Thymus (tissue), 11 donors: Measurements from ENCODE around the gene C16orf90. TPM values are rescaled to one million over a fixed set of nuclear protein-coding genes. Genes with fewer than 3 reads are reported as not detected.
"Not testable (repeated sequence)": the region's sequence is repeated elsewhere in the genome, so short reads cannot be mapped to it uniquely, and the experiment has no call there.

ENCODE experiments used
- DNase-seq, 9 donors: peaks; one replicate each; pipeline ENCODE4 v3.0.0-alpha.2; 2013; ENCODE audit warnings: low spot score in 9 of 9, low read depth in 6 of 9, missing footprints in 1 of 9
- H3K27ac ChIP-seq, 2 donors: one replicate each; pipeline ENCODE4 v1.5.1; 2013; ENCODE audit warnings: control low read depth in 1 of 2, low read depth in 1 of 2, low read length in 1 of 2, mild to moderate bottlenecking in 1 of 2, moderate library complexity in 1 of 2
- H3K27me3 ChIP-seq, 2 donors: one replicate each; pipeline ENCODE4 v1.5.1; 2013; ENCODE audit warnings: low read length in 1 of 2; ENCODE audit not compliant: control insufficient read depth in 2 of 2, insufficient read depth in 1 of 2
- H3K36me3 ChIP-seq, 2 donors: one replicate each; pipeline ENCODE4 v1.5.1; 2013; ENCODE audit warnings: low read length in 1 of 2, mild to moderate bottlenecking in 1 of 2, moderate library complexity in 1 of 2; ENCODE audit not compliant: control insufficient read depth in 2 of 2, insufficient read depth in 2 of 2
- H3K4me1 ChIP-seq, 2 donors: one replicate each; pipeline ENCODE4 v1.5.1; 2013; ENCODE audit warnings: low read length in 2 of 2; ENCODE audit not compliant: control insufficient read depth in 2 of 2, insufficient read depth in 2 of 2
- H3K4me3 ChIP-seq, 2 donors: one replicate each; pipeline ENCODE4 v1.5.1; 2013; ENCODE audit warnings: low read length in 2 of 2, control low read depth in 1 of 2, mild to moderate bottlenecking in 1 of 2
- H3K9me3 ChIP-seq, 2 donors: one replicate each; pipeline ENCODE4 v1.5.1; 2013; ENCODE audit warnings: low read length in 1 of 2, mild to moderate bottlenecking in 1 of 2; ENCODE audit not compliant: control insufficient read depth in 2 of 2, insufficient read depth in 1 of 2
- WGBS: extraction: QIAGEN DNeasy Blood & Tissue Kit; methylation state at CpG from one replicate; pipeline ENCODE4 v1.1.7; 2013; 5-methylcytosine and 5-hydroxymethylcytosine counted together
- polyA plus RNA-seq: library from polyadenylated mRNA; stranded (reverse); fragments of 200-250 nt; gene quantifications from one replicate; pipeline ENCODE4 v1.2.3, GENCODE V29; 2013
- total RNA-seq: library from RNA; stranded (reverse); fragments of 120-200 nt; gene quantifications from one replicate; pipeline ENCODE4 v1.2.4, GENCODE V29; 2013
- donor health status: healthy.

Gene C16orf90
- total and polyA plus RNA-seq, 2 donors = not detected

DNA sequence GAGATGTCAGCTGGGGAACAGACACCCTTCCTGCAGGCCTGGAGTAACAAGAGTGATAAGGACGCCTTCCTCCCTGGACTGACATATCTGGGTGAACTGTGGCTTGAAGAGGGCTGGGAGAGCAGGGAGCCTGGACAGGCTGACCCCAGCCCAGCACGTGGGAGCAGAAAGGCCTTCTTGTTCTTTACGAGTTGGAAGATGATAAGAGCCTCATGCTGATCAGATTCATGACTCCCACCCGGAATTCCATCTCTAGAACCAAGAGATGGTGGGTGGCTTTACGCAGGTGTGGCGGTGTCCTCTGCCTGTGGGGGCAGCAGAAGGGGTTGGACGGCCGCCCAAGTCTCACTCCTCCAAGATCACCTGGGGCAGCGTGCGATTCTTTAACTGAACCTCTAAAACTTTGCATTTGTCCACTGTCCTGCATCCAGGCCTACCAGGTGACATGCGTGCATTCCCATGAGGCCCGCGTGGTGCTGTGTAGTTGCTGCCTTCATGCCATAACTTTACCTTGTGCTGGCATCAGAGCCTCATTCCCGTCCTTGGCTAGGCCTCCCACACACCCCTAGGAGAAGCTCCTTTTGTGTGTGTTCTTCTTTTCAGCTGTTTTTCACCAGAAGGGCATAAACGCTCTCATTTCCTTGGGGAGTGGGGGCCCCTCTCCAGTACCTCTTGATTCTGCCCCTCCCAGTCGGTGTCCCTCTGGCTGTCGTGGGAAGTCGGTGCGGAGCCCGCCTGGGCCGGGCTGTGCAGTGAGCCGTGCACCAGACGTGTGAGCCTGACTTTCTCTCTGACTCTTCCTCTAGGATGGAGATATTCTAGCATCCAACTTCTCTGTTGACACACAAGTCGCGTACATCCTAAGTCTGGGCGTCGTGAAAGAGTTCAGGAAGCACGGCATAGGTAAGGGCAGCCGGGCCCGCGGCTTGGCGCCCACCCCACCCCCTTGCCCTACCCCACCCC, 13.3 kb downstream of the C16orf90 start:
- WGBS = 98% methylated on average over 32 of the region's 32 CpGs
- Histone ChIP-seq H3K27me3 (no peaks in the 10 kb centered on the region), H3K4me1 (no peaks in the 10 kb centered on the region), H3K36me3 (peaks cover 63 to 81% of the 10 kb centered on the region in 2 donors), H3K27ac (no peak overlapping the region), H3K4me3 (no peak overlapping the region), H3K9me3 (no peaks in the 10 kb centered on the region)
- no peak for DNase-seq

DNA sequence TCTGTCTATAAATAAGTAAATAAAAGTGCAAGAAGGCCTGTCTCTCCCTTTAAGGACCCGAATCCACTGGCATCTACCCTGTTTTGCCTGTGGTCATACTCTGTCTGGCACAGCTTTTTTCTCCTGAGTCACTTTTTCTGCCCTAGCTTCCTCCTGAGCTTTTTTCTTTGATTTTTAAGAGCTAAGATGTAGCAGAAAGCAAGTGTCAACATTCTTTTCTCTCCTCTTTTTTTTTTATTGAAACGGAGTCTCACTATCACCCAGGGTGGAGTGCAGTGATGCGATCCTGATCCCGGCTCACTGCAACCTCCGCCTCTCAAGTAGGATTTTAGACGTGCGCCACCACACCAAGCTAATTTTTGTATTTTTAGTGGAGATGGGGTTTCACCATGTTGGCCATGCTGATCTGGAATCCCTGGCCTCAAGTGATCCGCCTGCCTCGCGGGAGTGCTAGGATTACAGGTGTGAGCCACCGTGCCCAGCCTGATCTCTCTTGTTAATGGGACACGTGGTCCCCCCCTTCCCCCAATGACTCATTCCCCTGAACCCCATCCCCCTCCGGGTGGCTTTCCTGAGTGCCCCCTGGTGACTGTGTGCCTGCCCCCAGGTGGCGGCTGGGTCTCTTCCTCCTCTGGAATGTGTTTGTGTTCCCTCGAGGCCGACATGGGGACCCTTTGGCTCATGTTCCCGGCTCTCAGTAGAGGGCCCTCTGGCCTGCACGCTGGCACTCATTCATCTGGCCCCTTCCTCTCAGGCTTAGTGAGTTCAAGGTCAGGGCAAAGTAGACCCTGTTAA, 14.2 kb downstream of the C16orf90 start:
- no peak overlapping the region for H3K27ac ChIP-seq
- H3K4me1 ChIP-seq = no peaks in the 10 kb centered on the region
- WGBS = 91% methylated on average over 18 of the region's 18 CpGs
- no peak for DNase-seq
- no peaks in the 10 kb centered on the region for H3K27me3 ChIP-seq
- H3K4me3 ChIP-seq = no peak overlapping the region
- H3K9me3 ChIP-seq = no peaks in the 10 kb centered on the region
- H3K36me3 ChIP-seq = peaks cover 62 to 75% of the 10 kb centered on the region in 2 donors

DNA sequence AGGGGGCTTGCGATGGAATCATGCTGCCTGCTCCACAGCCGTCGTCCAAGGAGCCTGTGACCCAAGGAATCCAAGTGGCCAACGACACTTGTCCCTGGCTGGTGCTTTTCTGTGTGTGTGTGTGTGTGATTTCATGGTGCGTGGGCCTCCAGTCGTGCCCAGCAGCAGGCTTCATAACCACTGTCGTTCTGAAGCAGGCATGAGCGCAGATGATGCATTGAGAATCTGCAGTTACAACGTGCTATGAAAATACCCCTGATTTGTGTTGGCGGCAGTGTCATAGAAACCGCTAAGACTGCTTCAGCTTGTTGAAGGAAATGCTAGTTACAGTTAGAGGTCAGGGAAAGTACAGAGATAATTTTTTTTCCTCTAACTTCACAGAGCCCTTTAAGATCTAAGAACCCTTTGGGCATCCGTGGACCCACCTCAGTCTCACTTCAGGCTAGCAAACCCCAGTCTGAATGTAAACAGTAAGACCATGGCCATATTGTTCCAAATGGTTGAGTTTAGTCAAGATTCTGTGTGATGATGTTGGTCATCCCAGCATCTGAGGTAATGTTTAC, 15.6 kb downstream of the C16orf90 start:
- no peak for DNase-seq
- no peak overlapping the region for H3K27ac ChIP-seq
- H3K9me3 ChIP-seq = no peaks in the 10 kb centered on the region
- H3K36me3 ChIP-seq = peaks cover 52 to 69% of the 10 kb centered on the region in 2 donors
- H3K27me3 ChIP-seq = no peaks in the 10 kb centered on the region
- 93% methylated on average over 12 of the region's 12 CpGs for WGBS
- no peaks in the 10 kb centered on the region for H3K4me1 ChIP-seq
- no peak overlapping the region for H3K4me3 ChIP-seq

DNA sequence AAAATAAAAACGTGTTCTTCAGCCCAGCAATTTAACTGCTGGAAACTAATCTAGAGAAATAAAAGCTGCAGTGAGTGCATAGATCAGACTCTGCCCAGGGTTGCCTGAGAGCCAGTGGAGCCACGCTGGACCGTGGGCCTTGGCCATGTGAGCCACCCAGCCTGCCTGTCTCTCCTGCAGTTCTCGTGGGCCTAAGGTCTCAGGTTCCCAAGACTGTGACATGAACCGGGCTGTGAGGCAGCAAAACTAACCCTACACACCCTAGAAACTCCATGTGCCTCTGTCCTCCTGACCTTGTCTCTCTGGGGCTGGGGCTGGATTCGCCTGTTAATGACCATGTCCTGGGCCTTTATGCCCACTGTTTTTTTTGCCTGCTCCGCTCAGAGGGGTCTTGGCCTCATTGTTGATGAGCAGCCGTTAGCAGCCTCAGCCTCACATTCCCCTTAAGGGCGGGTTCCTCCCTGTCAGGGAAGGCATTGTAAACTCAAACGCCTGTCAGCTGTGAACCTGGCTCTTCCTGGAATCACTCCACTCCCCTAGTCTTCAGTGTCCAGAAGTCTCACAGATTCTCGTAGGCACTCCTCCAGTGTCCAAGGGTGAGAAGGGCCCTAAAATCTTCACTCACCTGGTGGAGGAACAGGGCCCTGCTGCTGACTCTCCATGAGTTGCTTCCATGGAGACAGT, 16.9 kb downstream of the C16orf90 start:
- Histone ChIP-seq H3K36me3 (peaks cover 39 to 55% of the 10 kb centered on the region in 2 donors), H3K27me3 (no peaks in the 10 kb centered on the region)

DNA sequence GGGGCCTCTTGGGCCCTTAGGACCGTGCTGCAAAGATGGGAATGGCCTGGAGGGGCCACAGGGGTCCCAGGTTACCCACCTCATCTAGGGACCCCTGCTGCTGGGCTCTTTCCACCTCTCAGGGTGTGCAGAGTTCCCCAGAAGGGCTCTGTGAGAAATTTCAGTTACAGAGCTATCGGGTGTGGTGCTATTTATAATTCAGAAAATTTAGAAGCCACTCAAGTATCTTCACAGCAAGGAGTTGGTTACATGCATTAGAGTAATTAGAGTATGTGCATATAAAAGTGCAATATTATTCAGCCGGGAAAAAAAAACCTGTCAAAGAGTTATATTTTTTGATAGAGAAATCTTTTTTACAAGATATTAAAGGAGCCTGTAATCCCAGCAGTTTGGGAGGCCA, 18.9 kb downstream of the C16orf90 start:
- 98% methylated on average over 3 of the region's 3 CpGs for WGBS
- H3K4me3 ChIP-seq = no peak overlapping the region
- peaks cover 19 to 40% of the 10 kb centered on the region in 2 donors for H3K36me3 ChIP-seq
- H3K27me3 ChIP-seq = no peaks in the 10 kb centered on the region
- DNase-seq = no peak
- no peaks in the 10 kb centered on the region for H3K9me3 ChIP-seq
- no peak overlapping the region for H3K27ac ChIP-seq
- H3K4me1 ChIP-seq = no peaks in the 10 kb centered on the region

More for the DNA sequence above, 16.9 kb downstream of the C16orf90 start:
- no peaks in the 10 kb centered on the region for H3K4me1 ChIP-seq
- no peak for DNase-seq
- WGBS = 93% methylated on average over 11 of the region's 11 CpGs
- no peak overlapping the region for H3K4me3 ChIP-seq
- no peak overlapping the region for H3K27ac ChIP-seq
- no peaks in the 10 kb centered on the region for H3K9me3 ChIP-seq

DNA sequence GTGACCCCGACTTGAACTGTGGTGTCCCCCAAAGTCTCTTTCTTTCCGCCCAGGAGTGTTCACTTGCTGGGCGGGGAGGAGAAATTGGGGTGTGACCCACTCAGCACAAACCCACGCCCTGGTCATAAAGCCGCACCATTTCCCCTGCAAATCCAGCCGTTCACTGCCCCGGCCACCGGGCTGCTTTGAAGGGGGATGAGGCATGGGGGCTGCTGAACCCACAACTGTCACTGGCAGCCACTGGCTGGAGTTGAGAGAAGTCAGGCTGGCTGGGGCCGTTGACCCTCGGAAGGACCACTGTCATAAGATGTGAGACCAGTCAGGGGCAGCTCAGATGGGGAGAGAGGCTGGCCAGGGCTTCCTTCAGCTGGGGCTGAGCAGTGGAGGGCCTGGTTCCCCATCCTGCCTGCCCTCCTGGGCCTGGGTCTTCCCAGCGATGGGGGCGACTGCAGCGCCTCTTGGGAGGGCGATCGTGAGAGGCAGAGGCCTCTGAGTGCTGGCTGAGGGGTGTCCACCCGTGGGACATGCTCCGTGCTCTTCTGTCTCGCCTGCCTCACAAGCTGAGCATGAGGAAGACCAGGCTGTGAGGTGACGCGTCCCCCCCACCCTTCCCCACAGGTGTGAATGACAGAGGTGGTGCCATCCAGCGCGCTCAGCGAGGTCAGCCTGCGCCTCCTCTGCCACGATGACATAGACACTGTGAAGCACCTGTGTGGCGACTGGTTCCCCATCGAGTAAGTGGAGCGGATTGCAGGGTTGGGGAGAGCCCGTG, 19.5 kb downstream of the C16orf90 start:
- H3K27ac ChIP-seq = no peak overlapping the region
- H3K27me3 ChIP-seq = no peaks in the 10 kb centered on the region
- no peaks in the 10 kb centered on the region for H3K4me1 ChIP-seq
- WGBS = 96% methylated on average over 29 of the region's 29 CpGs
- H3K36me3 ChIP-seq = peaks cover 18 to 37% of the 10 kb centered on the region in 2 donors
- no peak for DNase-seq
- no peak overlapping the region for H3K4me3 ChIP-seq
- H3K9me3 ChIP-seq = no peaks in the 10 kb centered on the region

DNA sequence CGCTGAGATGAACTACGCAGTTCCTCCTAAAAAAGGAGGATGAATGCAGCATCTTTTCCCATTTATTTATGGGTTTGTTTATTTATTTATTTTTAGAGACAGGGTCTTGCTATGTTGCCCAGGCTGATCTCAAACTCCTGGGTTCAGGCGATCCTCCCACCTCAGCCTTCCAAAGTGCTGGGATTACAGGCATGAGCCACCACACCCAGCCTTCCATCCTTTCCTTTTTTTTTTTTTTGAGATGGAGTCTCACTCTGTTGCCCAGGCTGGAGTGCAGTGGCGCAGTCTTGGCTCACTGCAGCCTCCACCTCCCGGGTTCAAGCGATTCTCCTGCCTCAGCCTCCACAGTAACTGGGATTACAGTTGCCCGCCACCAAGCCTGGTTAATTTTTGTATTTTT, 20.4 kb downstream of the C16orf90 start:
- H3K27me3 ChIP-seq, H3K9me3 ChIP-seq, H3K4me3 ChIP-seq, H3K27ac ChIP-seq, DNase-seq, H3K4me1 ChIP-seq: not testable (repeated sequence)
- peaks cover 22 to 35% of the 10 kb centered on the region in 2 donors for H3K36me3 ChIP-seq
- 98% methylated on average over 7 of the region's 7 CpGs for WGBS

DNA sequence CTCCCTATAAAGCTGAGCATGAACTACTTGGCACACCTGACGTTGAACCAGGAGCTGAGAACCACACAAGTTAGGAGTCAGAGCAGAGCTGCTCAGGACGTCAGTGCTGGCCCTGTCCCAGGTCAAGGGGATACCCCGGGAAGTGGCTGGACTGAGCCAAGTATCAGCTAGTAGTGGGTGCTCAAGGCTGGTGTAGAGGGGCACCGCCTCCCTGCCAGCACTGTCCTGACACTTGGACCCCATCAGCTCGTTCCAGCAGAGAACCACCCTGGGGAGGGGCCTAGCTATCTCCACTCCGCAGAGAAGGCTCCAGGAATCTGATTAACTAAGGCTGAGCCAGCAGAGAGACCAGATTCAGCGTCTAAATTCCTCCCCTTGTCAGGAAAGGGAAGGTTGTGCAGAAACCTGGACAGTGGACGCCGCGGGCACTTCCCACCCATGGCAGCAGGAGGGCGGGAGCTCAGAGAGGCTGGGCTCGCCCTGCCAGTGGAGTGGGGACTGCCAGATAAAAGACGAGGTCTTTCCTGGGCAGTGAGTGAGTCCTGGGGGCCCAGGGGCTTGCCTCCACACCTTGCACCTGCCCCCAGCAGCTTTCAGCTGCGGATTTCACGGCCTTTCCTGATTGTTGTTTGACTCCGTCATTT, 21.0 kb downstream of the C16orf90 start:
- Histone ChIP-seq H3K27ac (no peak overlapping the region), H3K4me3 (no peak overlapping the region), H3K27me3 (no peaks in the 10 kb centered on the region), H3K36me3 (peaks cover 18 to 30% of the 10 kb centered on the region in 2 donors), H3K9me3 (no peaks in the 10 kb centered on the region), H3K4me1 (no peaks in the 10 kb centered on the region)
- no peak for DNase-seq
- WGBS = 96% methylated on average over 16 of the region's 16 CpGs
